Transverse colon (tissue), 3 donors: ENCODE measurements around the gene PRIM2.
"Not testable (repeated sequence)": the region's sequence is repeated elsewhere in the genome, so short reads cannot be mapped to it uniquely, and the experiment has no call there.

ENCODE experiments used
- POLR2A ChIP-seq: fragments of 450-650 bp; IDR thresholded peaks from one replicate; pipeline ENCODE4 v1.6.1; 2016; ENCODE audit warnings: antibody characterized with exemption, mild to moderate bottlenecking, moderate library complexity
- POLR2AphosphoS5 ChIP-seq, 3 donors: sonication (generic); formaldehyde crosslinking; IDR thresholded peaks; one replicate each; pipeline ENCODE4 v1.6.1; 2016; ENCODE audit warnings: antibody characterized with exemption in 3 of 3

DNA sequence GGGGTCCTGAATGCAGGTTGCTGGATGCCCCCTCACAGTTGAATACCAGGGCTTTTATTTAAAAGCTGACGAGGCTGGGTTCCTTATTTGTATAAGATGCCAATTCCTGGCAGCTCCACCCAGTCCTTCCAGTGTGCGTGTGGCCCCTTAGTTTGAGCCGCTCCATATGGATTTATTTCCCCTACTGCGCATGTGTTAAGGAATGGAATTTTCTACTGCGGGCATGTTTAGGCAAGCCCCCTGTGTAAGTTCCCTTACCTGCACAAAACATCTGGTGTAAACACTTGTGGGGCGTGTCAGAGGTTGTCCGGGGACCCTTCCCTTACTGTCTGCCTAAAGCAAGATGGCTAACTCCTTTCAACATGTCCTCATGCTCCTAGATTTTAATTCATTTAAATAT, 174.4 kb downstream of the PRIM2 start:
- TF ChIP-seq POLR2AphosphoS5 (IDR thresholded peaks at IDR 0.05); POLR2A: not testable (repeated sequence)
